ENCODE results near the gene MCU.
"Not testable (repeated sequence)": the region's sequence is repeated elsewhere in the genome, so short reads cannot be mapped to it uniquely, and the experiment has no call there.

The MCU gene

DNA sequence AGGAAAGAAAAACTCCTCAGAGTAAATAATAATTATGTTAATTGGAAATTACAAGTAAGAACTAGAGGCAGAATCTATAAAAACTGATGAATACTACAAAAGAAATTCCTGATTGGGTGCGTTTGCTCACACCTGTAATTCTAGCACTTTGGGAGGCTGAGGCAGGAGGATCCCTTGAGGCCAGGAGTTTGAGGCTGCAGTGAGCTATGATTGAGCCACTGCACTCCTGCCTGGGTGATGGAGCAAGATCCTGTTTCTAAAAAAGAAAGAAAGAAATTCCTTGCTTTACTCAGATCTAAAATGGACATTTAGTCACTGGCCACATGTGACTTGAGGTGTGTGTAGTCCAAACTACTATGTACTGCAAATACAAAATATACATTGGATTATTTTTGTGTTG lies 42.0 kb downstream of the MCU start:
- no peak for DNase-seq

- DNase-seq: no peak
These were observed 43.5 kb downstream of the MCU start for GRCh38 chr10:72735288-72735936.

GRCh38 chr10:72736176-72736827 lies 44.4 kb downstream of the MCU start:
- DNase-seq: no peak

GRCh38 chr10:72736828-72737220 lies 44.9 kb downstream of the MCU start:
- DNase-seq: no peak

DNA sequence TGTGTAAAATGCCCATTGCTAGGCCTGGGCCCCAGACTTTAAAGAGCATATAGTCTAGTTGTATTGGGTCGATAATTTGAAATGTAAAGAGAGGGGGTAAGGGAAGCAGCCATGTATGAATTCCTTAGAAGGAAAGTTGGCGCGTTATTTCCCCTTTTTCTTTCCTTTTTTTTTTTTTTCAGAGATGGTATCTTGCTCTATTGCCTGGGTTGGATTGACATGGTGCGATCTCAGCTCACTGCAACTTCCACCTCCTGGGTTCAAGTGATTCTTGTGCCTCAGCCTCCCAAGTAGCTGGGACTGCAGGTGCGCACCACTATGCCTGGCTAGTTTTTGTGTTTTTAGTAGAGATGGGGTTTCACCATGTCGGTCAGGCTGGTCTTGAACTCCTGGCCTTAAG lies 45.4 kb downstream of the MCU start:
- DNase-seq: not testable (repeated sequence)

DNA sequence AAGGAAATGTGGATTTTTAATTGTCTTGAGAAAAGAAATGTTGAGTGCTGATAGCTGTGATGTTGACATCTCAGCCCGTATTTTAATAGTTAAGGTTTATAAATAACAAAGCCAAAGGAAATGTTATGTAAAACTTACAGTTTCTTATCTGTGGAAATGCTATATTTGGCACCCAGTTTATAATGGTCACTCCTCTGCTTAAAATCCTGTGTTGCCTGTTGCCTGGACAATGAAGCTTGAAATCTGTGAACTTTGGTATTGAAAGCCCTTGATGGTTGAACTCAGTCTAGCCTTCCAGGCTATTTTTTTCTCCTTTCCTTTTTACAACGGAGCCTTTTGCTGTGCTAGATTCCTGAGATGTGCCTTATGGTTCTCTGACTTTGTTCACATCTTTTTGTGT lies 46.5 kb downstream of the MCU start:
- DNase-seq: no peak

- DNase-seq: peak; percentile 2
These were observed 48.6 kb downstream of the MCU start for GRCh38 chr10:72740528-72740927.

GRCh38 chr10:72742092-72742491 lies 50.1 kb downstream of the MCU start:
- DNase-seq: no peak

- DNase-seq: no peak
These were observed 50.9 kb downstream of the MCU start for GRCh38 chr10:72742797-72743196.

DNA sequence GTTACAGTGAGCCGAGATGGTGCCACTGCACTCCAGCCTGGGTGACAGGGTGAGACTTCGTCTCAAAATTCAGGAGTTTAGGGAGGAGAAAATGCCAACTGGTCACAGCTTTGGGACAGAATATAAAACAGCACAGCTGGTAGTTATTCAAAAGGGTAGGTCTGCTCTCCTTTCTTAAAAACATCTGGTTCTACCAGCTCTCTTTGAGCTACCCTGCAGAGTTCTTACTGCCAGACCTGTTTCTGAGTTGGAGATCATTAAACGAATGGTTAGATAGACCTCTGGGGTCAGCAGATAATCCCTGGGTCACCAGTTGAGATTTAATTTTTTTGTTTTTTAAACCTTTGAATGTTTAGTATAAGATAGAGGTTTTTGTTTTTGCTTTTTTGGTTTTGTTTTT lies 52.6 kb downstream of the MCU start:
- DNase-seq: no peak

GRCh38 chr10:72746426-72747363 lies 54.8 kb downstream of the MCU start:
- DNase-seq: no peak

GRCh38 chr10:72747521-72747920 lies 55.6 kb downstream of the MCU start:
- DNase-seq: no peak

- no peak for DNase-seq
These were observed 61.9 kb downstream of the MCU start for GRCh38 chr10:72753760-72754231.

GRCh38 chr10:72754275-72755032 lies 62.5 kb downstream of the MCU start:
- DNase-seq: no peak

DNA sequence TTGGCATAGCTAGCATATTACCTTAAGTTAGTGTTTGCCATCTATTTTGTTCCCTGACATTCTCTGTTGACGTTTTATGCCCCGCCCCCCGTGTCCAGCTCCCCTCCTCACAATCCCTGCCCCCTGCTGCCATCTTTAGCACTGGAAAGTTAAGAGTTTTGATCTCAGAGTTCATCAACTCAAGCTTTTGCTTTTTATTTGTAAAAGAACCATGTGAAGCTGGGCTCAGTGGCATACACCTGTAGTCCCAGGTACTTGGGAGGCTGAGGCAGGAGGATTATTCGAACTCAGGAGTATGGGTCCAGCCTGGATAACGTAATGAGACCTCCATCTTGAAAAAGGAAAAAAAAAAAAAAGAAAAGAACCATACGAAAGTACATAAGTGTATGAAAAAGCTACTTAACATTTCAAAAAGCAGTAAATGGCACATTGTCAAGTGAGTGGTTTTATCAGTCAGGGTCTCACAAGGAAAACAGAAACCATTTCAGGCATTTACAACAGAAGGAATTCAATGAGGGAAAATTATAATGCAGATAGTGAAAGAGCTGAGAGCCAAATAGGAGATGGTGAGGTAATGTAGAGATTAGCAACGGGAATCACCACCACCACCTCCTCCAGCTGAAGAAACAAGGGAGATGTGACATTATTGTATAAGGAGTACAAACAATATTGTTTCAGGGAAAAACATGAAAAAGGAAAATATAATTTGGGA lies 64.9 kb downstream of the MCU start:
- no peak for DNase-seq

DNA sequence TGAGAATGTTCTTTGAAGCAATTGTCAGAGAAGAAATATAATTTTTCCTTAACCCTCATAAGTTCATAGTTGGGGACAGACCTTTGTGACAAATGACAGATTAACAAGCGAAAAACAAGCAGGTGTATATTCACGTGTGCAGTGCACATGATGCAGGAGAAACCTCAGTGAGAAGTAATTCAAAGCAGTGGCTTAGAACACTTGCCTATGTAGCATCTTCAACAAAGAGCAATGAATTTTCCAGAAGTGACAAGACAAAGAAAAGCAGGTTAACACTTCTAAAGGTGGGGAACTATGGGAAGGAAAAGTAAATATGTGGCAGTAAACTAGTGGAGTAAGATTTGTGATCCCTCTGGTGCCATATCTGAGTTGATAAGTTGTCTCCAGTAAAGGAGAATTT lies 65.8 kb downstream of the MCU start:
- DNase-seq: no peak

GRCh38 chr10:72758930-72759329 lies 67.0 kb downstream of the MCU start:
- not testable (repeated sequence) for DNase-seq

DNA sequence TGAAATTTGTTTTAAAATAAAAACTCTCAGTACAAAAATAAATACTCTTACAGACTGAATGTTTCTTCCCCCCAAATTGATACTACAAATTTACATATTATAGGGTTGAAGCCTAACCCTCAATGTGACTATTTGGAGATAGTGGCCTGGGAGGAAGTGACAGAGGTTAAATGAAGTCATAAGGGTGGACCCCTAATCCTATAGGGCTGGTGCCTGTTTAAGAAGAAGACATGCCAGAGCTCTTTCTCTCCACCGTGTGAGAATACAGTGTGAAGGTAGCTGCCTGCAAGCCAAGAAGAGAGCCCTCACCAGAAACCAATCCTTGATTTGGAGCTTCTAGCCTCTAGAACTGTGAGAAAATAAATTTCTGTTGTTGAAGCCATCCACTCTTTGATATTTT lies 67.6 kb downstream of the MCU start:
- DNase-seq: no peak

GRCh38 chr10:72761498-72761897 lies 69.6 kb downstream of the MCU start:
- no peak for DNase-seq

DNA sequence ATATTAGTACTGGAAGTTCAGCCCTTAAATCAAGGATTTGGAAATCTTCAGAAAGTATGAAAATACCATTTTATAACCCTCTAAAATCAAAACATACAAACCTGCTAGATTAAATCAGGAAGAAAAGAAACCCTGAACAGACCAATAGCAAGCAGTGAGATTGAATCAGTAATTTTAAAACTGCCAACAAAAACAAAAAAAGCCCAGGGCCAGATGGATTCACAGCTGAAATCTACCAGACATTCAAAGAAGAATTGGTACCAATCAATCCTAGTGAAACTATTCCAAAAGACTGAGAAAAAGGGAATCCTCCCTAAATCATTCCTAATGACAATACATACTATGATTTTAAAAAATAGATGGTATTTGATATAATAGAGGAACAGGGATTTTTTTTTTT lies 70.1 kb downstream of the MCU start:
- no peak for DNase-seq

- no peak for DNase-seq
These were observed 71.3 kb downstream of the MCU start for GRCh38 chr10:72763201-72763600.

- no peak for DNase-seq
These were observed 72.2 kb downstream of the MCU start for GRCh38 chr10:72764151-72764550.

Measured in NCI-H1092 treated with DMSO at 0.1 percent for 48 hours (cell line).